SIG-M5 treated with dmso at 0.1 percent for 504 hours (cell line): Measurements from ENCODE around the gene ADPRHL1.

ENCODE experiments used
- DNase-seq: peaks from one replicate; lab custom pipeline; 2025; ENCODE audit not compliant: unreplicated experiment; lab: John Stamatoyannopoulos, UW

The ADPRHL1 gene

DNA sequence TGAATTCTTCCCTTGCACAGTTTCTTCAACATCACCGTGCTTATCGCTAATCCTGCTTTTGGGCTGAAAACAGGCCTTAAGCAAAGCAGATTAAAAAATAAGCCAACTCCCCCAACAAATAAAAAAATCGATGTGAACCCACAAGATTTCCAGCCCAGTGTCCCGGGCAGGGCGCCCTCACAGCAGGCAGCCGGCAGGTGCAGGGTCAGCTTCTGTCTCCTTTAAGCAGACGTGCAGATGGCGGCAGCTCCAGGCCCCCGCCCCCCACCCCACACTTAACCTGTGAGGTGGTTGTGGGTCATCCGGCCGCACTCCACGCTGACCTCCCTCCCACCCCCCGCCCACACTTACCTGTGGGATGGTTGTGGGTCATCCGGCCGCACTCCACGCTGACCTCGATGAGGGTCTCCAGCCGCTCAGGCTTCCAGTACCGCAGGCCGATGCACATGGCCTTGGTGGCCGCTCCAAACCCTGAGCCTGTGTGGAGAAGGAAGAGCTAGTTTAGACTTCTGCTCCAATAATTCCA lies 19.8 kb downstream of the ADPRHL1 start:
- DNase-seq: no peak

DNA sequence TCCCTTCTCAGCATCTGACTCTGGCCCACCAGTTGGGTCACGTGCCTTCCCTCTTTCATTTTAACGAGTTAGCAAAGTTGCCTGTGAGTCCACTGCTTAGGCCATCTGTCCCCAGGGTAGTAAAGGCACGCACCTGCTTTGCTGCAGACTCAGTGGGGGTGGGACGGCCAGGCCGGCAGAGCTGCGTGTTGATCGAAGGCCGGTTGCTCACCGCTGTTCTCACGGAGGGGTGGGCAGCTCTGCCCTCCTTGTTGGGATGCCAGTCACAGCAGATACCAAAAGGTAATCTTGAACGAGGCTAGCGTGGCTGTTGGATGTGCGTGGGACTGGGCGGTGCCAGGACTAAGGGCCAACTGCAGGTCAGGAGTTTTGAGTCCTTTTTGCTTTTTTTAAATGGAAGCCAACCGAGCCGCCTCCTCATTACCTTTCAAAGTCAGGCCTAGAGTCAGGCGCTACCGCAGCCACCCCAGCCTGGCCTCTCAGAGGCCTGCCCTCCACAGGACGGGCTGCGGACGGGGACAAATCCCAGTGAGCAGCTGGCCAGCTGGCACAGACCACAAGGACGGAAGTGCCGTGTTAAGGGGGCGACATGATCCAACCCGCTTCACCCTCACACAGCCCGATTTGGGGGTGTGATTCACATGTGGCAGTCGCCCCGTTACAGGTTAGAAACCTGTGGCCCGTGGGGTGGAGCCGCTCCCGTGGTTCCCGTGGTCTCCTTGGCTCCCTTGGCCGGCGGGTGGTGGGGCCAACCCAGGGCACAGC lies 20.6 kb downstream of the ADPRHL1 start:
- no peak for DNase-seq

DNA sequence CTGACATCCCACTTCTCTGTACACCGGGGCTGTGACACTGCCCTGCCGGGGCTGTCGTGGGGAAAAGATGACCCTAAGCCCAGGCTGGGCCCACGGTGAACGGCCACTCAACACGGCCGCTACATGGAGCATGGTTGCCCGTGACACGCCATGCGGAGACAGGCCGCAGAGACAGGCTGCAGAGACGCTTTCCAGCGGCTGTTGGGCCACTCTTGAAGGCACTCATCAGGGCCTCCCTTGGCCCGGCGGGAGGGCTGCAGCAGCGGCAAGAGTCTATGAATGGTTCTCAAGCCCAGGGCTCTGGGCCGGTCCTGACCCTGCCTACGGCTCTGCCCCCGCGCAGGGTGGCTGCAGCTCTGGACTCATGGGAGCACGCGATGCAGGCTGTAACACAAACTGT lies 22.1 kb downstream of the ADPRHL1 start:
- no peak for DNase-seq

GRCh38 chr13:113430378-113431110 lies 22.7 kb downstream of the ADPRHL1 start:
- DNase-seq: no peak

- no peak for DNase-seq
Measured at GRCh38 chr13:113429608-113429985, 23.7 kb downstream of the ADPRHL1 start.

- DNase-seq: no peak
Measured at GRCh38 chr13:113428871-113429607, 24.2 kb downstream of the ADPRHL1 start.

DNA sequence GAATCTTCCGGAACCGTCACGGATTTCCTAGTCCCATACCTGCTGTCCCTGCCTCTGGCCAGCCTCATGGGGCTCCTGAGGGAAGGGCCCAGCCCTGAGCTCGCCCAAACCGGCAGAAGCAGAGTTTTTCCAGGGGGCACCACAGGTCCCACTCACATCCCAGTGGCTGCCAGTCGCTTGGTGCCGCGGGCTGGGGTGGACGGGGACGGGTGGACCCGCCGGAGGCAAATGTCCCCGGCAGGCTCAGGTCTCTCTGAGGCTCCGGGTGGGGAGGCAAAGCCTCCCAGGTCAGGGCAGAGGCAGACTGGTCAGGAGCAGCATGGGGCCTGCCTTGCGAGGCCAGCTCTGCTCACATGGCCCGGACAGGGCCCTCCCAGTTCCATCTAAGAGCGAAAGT lies 24.8 kb downstream of the ADPRHL1 start:
- DNase-seq: no peak

DNA sequence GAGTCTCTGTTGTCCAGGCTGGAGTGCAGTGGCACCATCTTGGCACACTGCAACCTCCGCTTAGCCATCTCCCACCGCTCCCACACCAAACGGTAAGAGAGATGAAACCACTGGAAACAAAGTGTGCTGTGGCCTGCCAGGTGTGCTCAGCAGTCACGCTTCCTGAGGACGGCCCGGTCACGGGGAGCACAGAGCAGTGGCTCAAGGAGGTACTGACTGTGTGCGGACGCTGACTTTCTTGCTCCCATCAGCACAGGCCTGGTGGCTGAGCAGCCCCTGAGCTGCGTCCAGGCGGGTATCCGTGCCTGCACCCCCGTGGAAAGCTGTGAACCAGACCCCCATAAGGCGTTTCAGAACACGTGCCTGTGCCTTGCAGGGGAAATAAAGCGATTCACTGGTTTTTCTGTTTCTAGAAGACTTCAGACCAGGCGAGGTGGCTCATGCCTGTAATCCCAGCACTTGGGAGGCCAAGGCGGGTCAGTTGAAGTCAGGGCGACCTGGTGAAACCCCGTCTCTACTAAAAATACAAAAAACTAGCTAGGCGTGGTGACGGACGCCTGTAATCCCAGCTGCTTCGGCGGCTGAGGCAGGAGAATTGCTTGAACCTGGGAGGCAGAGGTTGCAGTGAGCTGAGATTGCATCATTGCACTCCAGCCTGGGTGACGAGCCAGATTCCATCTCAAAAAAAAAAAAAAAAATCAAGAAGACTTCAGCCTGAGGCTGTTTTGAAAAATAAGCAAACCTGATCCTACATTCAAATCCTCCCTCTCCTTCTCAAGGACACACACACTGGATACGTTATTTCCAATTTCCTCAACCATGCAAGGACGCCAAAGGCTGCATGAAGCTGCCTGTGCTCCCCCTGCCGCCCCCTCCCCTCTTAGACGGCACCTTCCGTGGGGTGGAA lies 25.5 kb downstream of the ADPRHL1 start:
- DNase-seq: no peak

DNA sequence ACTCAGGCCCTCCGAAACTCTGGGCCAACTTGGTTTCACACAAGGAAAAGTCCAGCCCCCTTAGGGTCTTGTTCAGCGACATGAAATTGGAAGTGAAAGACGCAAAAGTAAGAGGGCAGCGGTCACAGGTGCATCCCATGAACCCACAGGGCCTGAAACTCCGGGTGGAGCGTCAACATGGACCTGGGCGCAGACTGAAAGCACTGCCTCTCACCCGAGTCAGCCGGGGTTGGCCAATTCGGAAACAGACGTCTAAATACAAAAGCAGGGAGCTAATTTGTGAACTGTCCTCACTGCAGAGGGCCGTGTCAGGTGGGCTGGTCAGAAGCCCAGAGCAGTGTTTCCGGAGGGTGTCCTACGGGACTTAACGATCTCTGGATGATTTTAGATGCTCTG lies 26.7 kb downstream of the ADPRHL1 start:
- no peak for DNase-seq

DNA sequence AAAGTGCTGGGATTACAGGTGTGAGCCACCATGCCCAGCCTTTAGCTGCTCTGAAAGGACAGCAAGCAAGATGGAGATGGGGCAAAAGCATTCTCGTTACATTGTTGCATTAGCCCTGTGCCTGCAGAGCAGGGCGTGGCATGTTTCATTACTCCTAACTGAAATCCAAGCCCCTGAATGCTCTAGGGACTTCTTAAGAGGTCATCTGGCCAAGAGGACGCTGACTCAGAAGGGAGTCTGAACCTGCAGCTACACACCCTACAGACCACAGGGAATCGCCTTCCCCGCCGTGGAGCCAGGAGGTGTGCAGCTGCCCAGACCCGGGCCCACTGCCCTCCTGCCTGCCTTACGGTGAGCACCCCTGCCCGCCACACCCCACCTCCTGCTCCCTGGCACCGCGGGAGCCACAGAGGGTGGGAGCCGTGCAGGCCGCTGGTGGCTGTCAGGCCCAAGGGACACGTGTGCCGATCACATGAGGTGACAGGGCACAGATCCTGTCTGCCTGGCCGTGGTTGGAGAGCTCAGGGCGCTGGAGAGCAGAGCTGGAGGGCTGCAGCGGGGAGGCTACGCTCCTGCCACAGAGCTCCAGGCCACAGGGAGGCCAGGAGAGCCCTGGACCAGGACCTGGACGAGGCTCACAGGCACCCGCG lies 27.2 kb downstream of the ADPRHL1 start:
- no peak for DNase-seq

GRCh38 chr13:113423520-113424163 lies 29.6 kb downstream of the ADPRHL1 start:
- no peak for DNase-seq

GRCh38 chr13:113422807-113423519 lies 30.3 kb downstream of the ADPRHL1 start:
- DNase-seq: no peak

GRCh38 chr13:113421673-113422270 lies 31.5 kb downstream of the ADPRHL1 start:
- no peak for DNase-seq

GRCh38 chr13:113420833-113421600 lies 32.3 kb downstream of the ADPRHL1 start:
- DNase-seq: no peak

- no peak for DNase-seq
Measured at GRCh38 chr13:113420232-113420631, 33.1 kb downstream of the ADPRHL1 start.

GRCh38 chr13:113419531-113420193 lies 33.6 kb downstream of the ADPRHL1 start:
- no peak for DNase-seq

- DNase-seq: no peak
Measured at GRCh38 chr13:113418722-113419049, 34.6 kb downstream of the ADPRHL1 start.
